Measurements from ENCODE around the gene ZMYM3.

The ZMYM3 gene

GRCh38 chrX:71253253-71254091, 468 bp downstream of the ZMYM3 start:
- DNase-seq (ENCODE audit: low read depth), result no peak

DNA sequence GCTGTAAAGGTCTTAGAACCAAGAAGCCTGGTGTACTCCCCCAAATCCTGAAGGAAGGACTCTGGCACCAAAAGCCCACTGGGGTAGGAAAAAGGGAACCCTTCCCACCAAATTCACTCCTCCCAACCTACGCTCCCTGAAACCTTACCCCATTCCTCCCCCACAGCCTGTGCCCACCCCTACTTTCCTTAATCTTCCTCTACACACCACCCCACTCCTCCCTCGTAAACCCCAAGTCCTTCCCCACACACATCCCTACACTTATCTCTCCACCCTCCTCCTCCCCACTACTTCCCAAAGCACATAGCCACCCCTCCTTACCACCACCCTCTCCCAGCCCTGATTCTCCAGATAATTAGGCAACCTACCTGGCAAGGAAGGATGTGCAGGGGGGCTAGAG, 1.7 kb downstream of the ZMYM3 start:
- DNase-seq (ENCODE audit: low read depth), result no peak

DNA sequence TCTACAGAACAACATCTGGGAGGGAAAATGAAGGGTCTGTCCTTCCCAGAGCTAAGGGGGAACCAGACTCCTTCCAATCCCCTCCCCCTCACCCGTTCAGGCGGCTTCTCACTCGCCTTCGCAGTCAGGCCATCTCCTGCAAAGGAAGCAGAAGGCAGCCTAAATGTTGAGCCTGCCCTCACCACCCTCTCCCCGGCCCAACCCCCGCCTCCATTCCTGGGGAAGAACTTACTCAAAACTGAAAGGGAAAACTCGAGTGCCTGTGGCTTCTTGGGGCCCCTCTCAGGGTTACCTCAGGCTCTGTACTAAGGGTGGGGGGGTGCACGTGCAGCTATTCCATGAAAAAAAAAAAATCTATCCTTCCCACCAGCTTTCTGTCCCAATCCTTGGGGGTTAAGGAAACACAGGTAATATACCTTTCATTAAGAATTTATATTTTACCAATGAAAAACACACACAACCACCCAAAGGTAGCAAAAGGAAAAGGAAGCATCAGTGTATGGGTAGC, 2.4 kb downstream of the ZMYM3 start:
- no peak for DNase-seq (ENCODE audit: low read depth)

DNA sequence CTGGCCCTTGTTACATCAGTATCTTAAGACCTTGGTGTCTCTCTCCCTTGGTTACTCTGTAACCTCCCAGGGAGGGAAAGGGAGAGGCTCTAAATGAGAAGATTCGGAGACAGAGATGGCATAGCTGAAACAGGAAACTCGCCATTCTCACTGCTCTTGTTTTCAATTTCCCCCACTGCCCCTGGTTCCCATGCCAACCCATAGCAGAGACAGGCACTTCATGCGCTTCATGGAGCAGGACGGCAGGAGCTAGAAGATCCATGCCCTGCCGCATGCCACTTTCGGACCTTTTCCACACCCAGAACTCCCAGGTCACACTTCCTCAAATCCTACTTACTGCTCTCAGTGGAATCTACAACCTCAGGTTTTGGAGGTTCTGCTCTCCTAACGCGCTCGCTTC, 3.1 kb downstream of the ZMYM3 start:
- no peak for DNase-seq (ENCODE audit: low read depth)

DNA sequence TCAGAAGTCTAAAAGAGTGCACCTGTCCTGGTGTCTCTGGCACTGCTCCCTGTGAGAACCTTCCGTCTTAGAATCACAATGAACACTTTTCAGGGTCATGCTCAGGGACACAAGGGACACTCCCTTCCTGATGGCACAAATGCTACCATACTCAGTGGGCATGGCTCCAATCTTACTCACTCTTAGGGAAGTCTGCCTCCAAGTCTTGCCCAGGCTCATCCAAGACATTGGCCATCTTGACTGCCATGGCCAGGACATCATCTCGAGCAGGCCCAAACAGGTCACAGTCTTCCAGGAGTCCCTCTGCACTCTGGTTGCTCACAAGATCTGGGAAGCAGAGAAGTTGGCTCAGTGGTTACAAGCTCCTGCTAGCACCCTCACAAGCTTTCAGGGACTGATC, 8.8 kb downstream of the ZMYM3 start:
- no peak for DNase-seq (ENCODE audit: low read depth)

GRCh38 chrX:71244359-71245128, 9.4 kb downstream of the ZMYM3 start:
- no peak for DNase-seq (ENCODE audit: low read depth)

DNA sequence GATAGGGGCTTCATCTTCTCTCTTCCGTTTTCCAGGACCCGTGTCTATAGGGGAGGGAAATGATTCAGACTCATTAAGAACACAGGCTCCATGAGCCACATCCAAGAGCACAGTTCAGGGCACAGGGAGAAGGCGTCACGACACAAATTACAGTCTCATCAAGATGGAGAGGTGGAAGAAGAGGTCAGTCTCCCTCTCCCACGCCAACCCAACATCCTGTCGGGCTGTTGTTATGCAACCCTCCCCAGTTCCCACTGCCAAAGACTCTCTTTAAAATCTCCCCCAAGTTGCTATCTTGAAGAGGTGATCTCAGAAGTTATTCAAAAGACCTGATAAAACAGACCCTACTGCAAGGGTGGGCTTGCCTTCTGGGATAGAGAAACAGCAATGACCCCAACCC, 12.6 kb downstream of the ZMYM3 start:
- DNase-seq (ENCODE audit: low read depth), result no peak

DNA sequence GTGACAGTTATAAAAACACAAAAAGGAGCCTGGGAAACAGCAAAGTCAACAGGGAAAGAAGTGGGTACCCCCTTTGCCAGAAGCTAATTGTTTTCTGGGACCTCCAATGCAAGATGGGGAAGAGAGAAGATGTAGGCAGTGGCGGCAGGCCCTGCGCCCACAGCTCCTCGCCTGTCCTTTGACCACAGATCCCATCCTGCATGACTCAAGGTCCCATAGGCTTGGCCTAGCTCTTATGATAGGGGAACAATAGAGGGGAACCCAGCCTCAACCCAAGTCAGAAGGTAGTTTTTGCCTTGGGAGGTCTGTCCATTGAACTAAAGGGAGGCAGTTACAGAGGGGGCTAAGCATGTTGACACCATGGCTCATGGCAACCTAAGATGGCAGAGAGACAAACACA, 14.2 kb downstream of the ZMYM3 start:
- DNase-seq (ENCODE audit: low read depth), result no peak

- no peak for DNase-seq (ENCODE audit: low read depth)
Observed at GRCh38 chrX:71236836-71237235, 17.1 kb downstream of the ZMYM3 start.

DNA sequence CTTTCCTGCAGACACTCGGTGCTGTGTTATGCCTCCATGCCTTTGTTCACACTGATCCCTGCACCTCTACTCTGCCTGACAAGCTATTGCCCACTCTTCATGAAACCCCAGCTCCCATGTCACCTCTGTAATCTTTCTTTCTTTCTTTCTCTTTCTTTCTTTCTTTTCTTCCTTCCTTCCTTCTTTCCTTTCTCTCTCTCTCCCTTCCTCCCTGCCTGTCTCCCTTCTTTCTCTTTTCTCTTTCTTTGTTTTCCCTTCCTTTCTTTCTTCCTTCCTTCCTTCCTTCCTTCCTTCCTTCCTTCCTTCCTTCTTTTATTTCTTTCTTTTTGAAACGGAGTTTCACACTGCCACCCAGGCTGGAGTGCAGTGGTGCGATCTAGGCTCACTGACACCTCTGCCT, 18.5 kb downstream of the ZMYM3 start:
- DNase-seq (ENCODE audit: low read depth), result no peak

GRCh38 chrX:71228063-71228642, 25.8 kb downstream of the ZMYM3 start:
- no peak for DNase-seq (ENCODE audit: low read depth)

GRCh38 chrX:71227370-71228062, 26.4 kb downstream of the ZMYM3 start:
- no peak for DNase-seq (ENCODE audit: low read depth)

DNA sequence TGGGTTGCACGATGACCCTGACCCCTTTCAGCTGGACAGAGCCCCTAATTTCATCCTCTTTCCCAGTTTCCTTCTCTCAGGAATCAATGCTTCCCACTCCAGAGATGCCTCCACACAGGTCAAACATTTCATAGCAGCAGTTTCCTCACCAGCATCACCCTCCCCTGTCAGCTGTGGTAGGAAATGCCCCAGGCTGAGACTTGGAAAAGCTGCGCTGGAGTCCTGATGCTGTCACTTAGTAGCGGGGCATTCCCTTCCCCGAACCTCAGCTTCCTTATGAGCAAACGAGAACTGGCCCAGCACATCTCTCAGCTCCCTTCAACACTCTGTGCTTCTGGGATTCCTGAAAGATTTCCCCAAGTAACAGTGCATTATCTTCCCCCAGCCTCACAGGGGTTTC, 28.3 kb downstream of the ZMYM3 start:
- DNase-seq (ENCODE audit: low read depth), result no peak

GRCh38 chrX:71225009-71225408, 28.9 kb downstream of the ZMYM3 start:
- no peak for DNase-seq (ENCODE audit: low read depth)

- DNase-seq (ENCODE audit: low read depth), result no peak
Observed at GRCh38 chrX:71224098-71224708, 29.7 kb downstream of the ZMYM3 start.

DNA sequence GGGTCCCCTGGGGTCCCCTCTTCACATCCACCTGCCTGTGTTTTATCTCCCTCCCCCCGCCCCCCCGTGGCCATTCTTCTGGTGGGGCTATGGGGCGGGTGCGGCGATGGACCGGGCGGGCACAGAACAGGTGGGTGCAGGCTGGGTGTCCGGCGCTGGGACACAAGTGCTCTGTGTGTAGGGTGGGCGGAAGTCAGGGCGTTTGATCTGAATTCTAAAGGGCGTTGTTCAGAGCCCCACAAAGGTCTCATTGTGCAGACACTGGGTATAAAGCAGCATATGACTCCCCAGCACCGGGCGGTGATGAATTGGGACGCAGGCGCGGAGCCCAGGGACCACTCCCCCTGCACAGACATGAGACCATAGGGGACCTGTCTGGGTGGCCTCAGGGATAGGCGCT, 31.0 kb downstream of the ZMYM3 start, which contains the start of gene GJB1:
Gene GJB1 (plus strand): TSS at position 296 of the 400 bp plus-strand sequence. CDS start 484 bp downstream, outside the sequence.
- no peak for DNase-seq (ENCODE audit: low read depth)

GRCh38 chrX:71221145-71221544, 32.8 kb downstream of the ZMYM3 start:
- no peak for DNase-seq (ENCODE audit: low read depth)

DNA sequence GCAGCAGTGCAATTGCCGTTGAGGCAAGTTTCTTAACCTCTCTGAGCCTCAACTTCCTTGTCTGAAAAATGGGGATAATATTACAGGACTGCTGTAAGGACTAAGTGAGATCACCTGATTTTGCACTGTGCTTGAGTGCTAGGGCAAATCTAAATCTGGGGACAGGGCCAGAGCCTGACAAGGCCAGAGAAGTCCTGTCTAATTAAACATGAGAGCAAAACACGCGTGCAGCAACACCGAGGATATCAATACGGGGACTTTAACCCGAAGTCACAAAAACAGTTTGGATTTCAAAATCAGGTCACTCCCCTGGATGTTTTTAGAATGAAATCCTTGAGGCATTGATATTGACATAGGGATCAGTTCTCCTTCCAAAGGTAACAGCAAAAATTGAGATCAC, 36.6 kb downstream of the ZMYM3 start:
- DNase-seq (ENCODE audit: low read depth), result no peak

- no peak for DNase-seq (ENCODE audit: low read depth)
Observed at GRCh38 chrX:71216485-71216884, 37.5 kb downstream of the ZMYM3 start.

- no peak for DNase-seq (ENCODE audit: low read depth)
Observed at GRCh38 chrX:71215338-71215912, 38.5 kb downstream of the ZMYM3 start.

DNA sequence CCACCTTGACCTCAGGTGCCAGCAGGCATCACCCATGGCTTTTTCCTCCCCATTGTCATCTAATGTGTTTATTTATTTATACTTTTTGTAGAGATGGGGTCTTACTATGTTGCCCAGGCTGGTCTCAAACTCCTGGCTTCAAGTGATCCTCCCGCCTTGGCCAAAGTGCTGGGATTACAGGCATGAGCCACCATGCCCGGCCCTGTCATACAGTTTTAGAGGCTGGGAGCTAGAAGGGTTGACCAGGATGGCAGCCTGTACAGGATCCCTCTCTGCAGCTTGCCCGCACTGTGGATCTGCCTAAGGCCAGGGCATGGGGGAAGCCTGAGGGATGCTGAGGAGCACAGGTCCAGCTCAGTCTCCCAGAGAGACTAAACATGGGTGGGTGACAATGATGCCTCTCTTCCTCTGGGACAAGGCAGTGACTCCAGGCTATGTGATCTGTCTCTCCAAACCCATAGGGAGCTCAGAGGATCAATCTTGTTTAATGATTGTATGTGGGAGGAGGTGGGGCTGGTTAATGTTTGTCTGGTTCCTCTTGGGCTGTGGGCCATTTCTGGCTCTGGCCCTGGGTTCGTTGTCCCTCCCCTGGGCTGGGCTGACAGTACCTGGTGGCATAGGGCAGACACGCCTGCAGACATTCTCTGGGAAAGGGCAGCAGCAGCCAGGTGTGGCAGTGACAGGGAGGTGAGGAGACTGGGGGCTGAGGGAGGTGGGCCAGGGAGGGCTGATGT, 39.2 kb downstream of the ZMYM3 start:
- no peak for DNase-seq (ENCODE audit: low read depth)
